ENCODE data around the gene ASPDH. TPM values are rescaled to one million over a fixed set of nuclear protein-coding genes. Genes with fewer than 3 reads are reported as not detected.

Gene ASPDH
- total and polyA plus RNA-seq, 2 donors (not counting 1 experiment from before 2014, with no cell fraction given), result not detected

- ChIA-PET CTCF (no interaction called here), POLR2A (no interaction called here)
- peaks cover 0 to 53% of the 10 kb centered on the region in 2 experiments for H3K36me3 ChIP-seq (replicated peaks in 1 of 2; ENCODE audit: control extremely low read depth in 1 of 2, control insufficient read depth in 1 of 2, extremely low read depth in 1 of 2, insufficient read depth in 2 of 2, low read length in 1 of 2)
- Mint-ChIP-seq H3K27ac (no peak overlapping the region), H3K9me3 (ENCODE audit: insufficient read depth) (no peaks in the 10 kb centered on the region), H3K4me1 (peaks cover 26% of the 10 kb centered on the region), H3K4me3 (no peak overlapping the region), H3K27me3 (no peaks in the 10 kb centered on the region)
- no peak overlapping the region for H3K4me3 ChIP-seq (ENCODE audit: control extremely low read depth in 1 of 5, extremely low read depth in 1 of 5, insufficient read depth in 1 of 5, low read depth in 2 of 5, low read length in 4 of 5)
- intact Hi-C loops (cut with micrococcal nuclease), result no loop called here
- H3K79me2 ChIP-seq (ENCODE audit: control insufficient read depth, insufficient read depth, low read length), result peaks cover 45% of the 10 kb centered on the region
- no peak overlapping the region for H2AFZ ChIP-seq (ENCODE audit: insufficient read depth, low read depth, low read length, poor library complexity, severe bottlenecking)
- DNase-seq (no peak), ATAC-seq (ENCODE audit: low read depth) (no peak)
- WGBS (ENCODE audit: insufficient coverage), result 92% methylated on average over 31 of the region's 37 CpGs
- H3K4me2 ChIP-seq (replicated peaks; ENCODE audit: low read depth, low read length, poor library complexity, severe bottlenecking), result no peak overlapping the region
- H4K20me1 ChIP-seq (ENCODE audit: control insufficient read depth, insufficient read depth, low read length, poor library complexity, severe bottlenecking), result peaks cover 52% of the 10 kb centered on the region
- H3K27me3 ChIP-seq (replicated peaks in 1 of 4; ENCODE audit: control extremely low read depth in 1 of 4, control insufficient read depth in 3 of 4, insufficient read depth in 4 of 4, low read length in 3 of 4), result no peaks in the 10 kb centered on the region
- H3K9ac ChIP-seq (ENCODE audit: low read length), result no peak overlapping the region
- TF ChIP-seq EZH2 (IDR thresholded peaks at IDR 0.05; ENCODE audit: borderline replicate concordance, insufficient read depth, low read depth, low read length, poor library complexity, severe bottlenecking) (no peak), CTCF (IDR thresholded peaks at IDR 0.05) (no peak)
- H3K4me1 ChIP-seq (ENCODE audit: control insufficient read depth in 2 of 2, insufficient read depth in 2 of 2, low read length in 2 of 2), result peaks cover 14 to 23% of the 10 kb centered on the region in 2 donors
- H3K27ac ChIP-seq (ENCODE audit: low read length in 2 of 2), result no peak overlapping the region
- peaks cover 0 to 7% (median 0%) of the 10 kb centered on the region in 3 donors for H3K9me3 ChIP-seq (ENCODE audit: control extremely low read depth in 1 of 3, control insufficient read depth in 2 of 3, insufficient read depth in 1 of 3, low read length in 2 of 3)
Observed at GRCh38 chr19:50480281-50481111, 33.2 kb downstream of the ASPDH start.

- Mint-ChIP-seq H3K4me3 (no peak overlapping the region), H3K27me3 (no peaks in the 10 kb centered on the region), H3K27ac (no peak overlapping the region), H3K9me3 (ENCODE audit: insufficient read depth) (no peaks in the 10 kb centered on the region), H3K4me1 (peaks cover 29% of the 10 kb centered on the region)
- Histone ChIP-seq H4K20me1 (ENCODE audit: control insufficient read depth, insufficient read depth, low read length, poor library complexity, severe bottlenecking) (peaks cover 49% of the 10 kb centered on the region), H3K4me1 (ENCODE audit: control insufficient read depth in 2 of 2, insufficient read depth in 2 of 2, low read length in 2 of 2) (peaks cover 14 to 23% of the 10 kb centered on the region in 2 donors), H3K4me2 (replicated peaks; ENCODE audit: low read depth, low read length, poor library complexity, severe bottlenecking) (no peak overlapping the region), H2AFZ (ENCODE audit: insufficient read depth, low read depth, low read length, poor library complexity, severe bottlenecking) (no peak overlapping the region), H3K27ac (ENCODE audit: low read length in 2 of 2) (no peak overlapping the region), H3K79me2 (ENCODE audit: control insufficient read depth, insufficient read depth, low read length) (peaks cover 45% of the 10 kb centered on the region), H3K27me3 (replicated peaks in 1 of 4; ENCODE audit: control extremely low read depth in 1 of 4, control insufficient read depth in 3 of 4, insufficient read depth in 4 of 4, low read length in 3 of 4) (no peaks in the 10 kb centered on the region), H3K36me3 (replicated peaks in 1 of 2; ENCODE audit: control extremely low read depth in 1 of 2, control insufficient read depth in 1 of 2, extremely low read depth in 1 of 2, insufficient read depth in 2 of 2, low read length in 1 of 2) (peaks cover 0 to 50% of the 10 kb centered on the region in 2 experiments), H3K9ac (ENCODE audit: low read length) (no peak overlapping the region), H3K4me3 (ENCODE audit: control extremely low read depth in 1 of 5, extremely low read depth in 1 of 5, insufficient read depth in 1 of 5, low read depth in 2 of 5, low read length in 4 of 5) (no peak overlapping the region), H3K9me3 (ENCODE audit: control extremely low read depth in 1 of 3, control insufficient read depth in 2 of 3, insufficient read depth in 1 of 3, low read length in 2 of 3) (peaks cover 0 to 11% (median 0%) of the 10 kb centered on the region in 3 donors)
- no peak for DNase-seq
- ChIA-PET CTCF (interaction anchor here (1.1 kb wide), 1 partner anchor 140 kb away, joined by 3 read pairs; no protein-coding TSS in a partner anchor), POLR2A (no interaction called here)
- TF ChIP-seq EZH2 (IDR thresholded peaks at IDR 0.05; ENCODE audit: borderline replicate concordance, insufficient read depth, low read depth, low read length, poor library complexity, severe bottlenecking) (no peak), CTCF (IDR thresholded peaks at IDR 0.05) (no peak)
- WGBS (ENCODE audit: insufficient coverage), result 98% methylated on average over 12 of the region's 16 CpGs
- ATAC-seq (ENCODE audit: low read depth), result no peak
- intact Hi-C loops (cut with micrococcal nuclease), result no loop called here
Observed at GRCh38 chr19:50479761-50480251, 33.9 kb downstream of the ASPDH start.
